Eye (tissue), 1 donor: ENCODE measurements around the gene RHEBL1.
A peak's percentile ranks its signal among the peaks of the same experiment; 100 is the strongest.

Experiments used
- DNase-seq: peaks from one replicate; pipeline ENCODE4 v3.0.0-alpha.2; 2015

Gene RHEBL1

DNA sequence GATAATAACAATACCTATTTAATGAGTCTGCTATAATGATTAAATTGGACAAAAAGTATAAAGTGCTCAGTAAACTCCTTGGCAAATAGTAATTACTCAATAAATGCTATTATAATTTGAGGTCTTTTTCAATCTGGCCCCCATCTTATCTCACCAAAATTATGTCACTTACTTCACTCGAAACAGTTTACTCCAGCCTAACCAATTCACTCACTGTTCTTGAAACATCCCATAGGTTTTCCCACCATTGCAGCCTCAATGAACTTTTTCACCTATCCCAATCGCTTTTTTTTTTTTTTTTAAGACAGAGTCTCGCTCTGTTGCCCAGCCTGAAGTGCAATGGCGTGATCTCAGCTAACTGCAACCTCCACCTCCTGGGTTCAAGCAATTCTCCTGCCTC lies 33.8 kb downstream of the RHEBL1 start:
- DNase-seq: no peak

DNA sequence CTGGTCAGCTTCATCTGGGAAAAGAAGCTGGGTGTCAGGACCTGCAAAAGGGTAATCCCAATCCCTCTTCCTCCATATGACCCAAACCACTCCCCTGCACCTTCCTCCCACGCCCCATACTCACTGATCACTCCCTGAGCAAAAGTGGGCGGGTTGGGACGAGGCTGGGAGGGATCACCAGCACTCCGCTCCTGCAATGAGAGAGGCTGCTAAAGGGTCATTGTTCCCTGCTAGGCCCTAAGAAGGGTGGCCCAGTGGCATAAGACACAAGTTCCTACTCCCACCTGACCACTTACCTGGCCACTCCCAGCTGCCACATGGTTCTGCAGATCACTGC lies 35.5 kb downstream of the RHEBL1 start:
- DNase-seq: no peak

DNA sequence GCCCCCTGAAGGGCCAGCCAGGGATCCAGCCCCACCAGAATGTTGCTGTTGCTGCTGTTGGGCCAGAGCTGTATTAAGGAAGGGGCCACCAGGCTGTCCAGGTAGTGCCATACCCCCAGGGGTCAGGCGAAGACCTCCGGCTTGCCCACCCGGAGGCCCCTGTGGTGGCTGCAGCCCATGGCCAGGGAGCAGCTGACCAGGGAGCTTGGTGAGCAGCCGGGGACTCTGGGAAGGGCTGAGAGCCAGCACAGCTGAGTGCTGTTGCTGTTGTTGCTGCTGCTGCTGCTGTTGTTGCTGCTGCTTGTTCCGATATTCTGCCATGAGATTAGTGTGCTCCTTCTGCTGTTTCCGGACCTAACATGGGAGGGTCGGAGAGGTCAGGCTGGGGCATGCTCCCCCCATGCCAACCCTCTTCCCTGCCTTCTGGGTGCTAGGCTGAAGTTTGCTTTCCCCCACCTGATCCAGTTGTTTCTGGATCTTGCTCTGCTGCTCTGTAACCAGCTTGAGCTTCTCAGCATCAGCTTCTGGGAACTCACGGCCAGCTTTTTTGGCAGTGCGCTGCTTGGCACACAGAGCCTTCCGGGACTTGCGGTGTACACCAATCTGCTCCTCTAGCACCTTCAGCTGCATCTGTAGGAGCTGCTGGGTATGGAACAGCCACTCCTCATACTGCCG lies 36.0 kb downstream of the RHEBL1 start:
- no peak for DNase-seq

DNA sequence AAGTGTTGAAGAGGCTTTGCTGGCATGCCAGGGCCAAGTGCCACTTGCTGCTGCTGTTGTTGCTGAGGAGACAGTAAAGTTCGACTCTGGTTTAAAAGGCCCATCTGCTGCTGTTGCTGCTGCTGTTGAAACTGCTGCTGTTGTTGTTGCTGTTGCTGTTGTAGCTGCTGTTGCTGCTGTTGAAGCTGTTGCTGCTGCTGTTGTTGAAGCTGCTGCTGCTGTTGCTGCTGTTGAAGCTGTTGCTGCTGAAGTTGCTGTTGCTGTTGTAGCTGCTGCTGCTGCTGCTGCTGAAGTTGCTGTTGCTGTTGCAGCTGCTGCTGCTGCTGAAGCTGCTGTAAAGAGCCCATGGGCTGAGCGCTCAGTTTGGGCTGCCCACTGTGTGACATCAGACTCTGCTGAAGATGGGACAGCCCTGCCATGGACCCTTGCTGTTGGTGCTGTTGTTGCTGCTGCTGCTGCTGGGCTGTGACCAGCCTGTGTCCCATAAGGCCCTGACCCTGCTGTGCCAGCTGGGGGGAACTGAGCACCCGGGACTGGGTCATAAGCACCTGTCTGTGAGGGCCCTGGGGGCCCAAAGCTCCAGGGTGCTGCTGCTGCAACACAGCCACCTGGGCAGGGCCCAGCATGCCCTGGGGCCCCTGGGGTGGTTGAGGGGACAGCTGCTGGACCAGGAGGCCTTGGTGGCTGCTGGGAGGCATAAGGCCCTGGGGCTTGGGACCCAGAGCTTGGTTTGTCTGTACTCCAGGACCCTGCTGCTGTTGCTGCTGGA lies 36.9 kb downstream of the RHEBL1 start:
- no peak for DNase-seq

DNA sequence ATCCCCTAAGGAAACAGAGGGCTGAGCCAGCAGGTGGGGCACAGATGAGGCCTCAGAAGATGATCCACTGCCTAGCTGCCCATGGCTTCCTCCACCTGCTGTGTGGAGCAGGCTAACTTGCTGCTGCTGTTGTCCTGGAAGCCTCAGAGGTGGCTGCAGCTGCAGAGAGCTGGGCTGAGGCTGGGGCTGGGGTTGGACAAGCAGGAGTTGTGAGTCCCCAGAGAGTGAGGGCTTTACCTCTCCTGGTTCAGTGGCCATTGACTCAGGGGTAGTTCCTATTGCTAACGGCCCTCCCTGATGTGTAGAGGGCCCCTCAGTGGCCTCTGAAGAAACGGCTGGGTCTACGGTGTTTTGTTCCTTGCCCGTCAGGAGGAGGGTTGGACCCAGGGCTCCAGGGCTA lies 37.5 kb downstream of the RHEBL1 start:
- DNase-seq: no peak

DNA sequence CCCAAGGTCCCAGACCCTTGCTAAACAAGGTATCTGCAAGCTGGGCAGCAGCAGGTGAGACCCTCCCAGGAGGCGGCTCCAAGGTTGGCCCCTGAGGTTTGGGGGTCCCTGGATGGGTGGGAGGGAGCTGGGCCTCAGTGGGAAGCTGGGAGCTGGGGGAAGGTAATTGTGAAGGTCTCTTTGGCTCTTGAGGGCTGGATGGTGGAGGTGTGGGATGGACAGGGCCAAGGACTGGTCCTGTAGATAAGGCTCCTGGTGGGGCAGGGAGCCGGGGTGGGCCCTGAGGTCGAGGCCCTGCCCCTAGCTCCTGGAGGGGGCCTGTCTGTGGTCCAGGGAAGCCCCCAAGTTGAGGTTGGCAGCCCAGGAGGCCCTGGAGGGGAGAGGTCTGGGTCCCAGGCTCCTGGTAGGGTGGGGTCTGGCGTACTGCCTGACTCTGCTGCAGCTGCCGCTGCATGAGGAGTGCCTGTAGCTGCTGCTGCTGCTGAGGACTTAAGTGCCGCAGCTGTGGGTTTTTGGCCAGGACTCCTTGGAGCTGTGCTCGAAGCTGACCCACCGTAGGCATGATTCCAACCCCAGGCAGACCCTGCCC lies 38.1 kb downstream of the RHEBL1 start:
- no peak for DNase-seq

DNA sequence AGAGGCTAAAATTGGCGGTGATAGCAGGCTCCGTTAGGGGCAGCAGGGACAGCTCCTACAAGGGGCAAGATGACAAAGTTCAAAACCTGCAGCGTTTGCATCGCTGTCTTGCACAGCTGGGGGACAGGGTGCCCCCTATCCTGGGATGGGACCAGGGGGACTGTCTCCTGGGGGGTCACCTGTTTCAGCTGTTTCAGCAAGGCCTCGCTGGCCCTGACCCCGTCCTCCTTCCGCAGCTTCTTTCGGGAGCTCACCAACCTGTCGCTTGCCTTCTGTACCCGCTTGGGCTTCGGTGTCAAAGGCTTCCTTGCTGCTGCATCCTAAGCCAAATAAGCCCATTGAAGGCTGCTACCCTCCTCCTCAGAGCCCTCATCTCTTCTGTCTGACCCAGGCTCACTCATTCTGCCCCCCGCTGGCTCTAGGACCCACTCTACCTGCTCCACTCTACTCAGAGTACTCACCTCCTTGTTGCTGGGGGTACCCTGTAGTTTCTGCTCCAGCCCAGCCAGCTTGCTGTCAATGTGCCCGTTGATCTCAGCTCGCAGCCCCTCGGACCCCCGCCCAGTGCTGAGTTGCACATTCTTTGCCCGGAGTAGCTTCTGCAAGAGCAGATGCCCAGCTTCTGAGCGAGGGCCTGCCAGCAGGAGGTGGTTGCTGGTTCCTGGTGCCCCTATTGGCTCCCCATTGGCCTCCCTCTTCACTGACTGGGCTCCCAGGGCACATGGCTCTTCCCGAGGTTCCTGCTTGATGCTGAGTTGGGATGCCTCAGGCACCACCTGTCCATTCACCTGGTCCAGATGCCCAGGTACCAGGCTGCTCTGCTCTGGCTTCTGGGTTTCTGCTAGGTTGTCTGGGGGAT lies 38.8 kb downstream of the RHEBL1 start:
- no peak for DNase-seq

DNA sequence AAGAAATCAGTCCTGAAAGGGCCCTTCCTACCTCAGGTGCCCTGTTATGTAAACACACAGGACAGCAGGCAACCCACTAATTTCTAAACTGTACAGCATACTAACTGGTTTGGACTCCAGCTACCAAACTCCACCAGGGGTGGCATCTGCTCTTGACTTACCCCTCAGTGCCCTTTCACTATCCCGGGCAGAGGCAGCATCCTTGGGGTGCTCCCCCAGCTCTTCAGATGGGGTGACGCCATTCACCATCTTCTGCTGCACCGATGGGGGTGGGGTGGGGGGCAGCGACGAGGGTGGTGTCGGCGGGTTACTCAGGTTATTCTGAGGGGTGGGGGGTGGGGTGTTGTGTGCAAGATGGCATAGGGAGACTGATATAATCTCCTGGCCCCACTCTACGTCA lies 39.7 kb downstream of the RHEBL1 start:
- no peak for DNase-seq

DNA sequence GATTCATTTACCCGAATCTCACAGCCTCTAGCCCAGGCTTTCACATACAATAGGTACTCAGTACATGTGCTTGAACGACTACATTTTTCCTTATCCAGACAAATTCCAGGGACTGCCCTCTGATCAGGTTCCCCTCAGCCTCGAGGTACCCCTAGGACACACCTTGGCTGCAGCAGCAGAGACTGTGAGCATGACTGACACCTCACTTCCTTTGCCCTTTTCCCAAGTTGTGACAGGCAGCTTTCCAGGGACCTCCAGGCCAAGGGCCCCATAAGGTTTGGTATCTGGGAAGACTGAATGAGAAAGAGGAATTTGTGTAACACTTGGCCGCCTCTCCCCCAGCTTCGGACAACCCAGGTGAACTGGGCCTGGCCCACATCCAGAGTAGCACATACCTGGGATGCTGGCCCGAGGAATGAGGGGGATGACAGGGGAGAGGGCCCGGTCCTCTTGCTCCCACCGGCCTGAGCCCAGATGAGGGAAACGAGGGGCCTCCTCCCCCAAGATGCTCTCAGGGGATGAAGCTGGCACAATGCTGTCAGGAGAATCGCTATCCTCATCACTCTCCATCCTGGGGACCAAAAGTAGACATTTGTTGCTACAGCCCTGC lies 41.0 kb downstream of the RHEBL1 start:
- DNase-seq: no peak

DNA sequence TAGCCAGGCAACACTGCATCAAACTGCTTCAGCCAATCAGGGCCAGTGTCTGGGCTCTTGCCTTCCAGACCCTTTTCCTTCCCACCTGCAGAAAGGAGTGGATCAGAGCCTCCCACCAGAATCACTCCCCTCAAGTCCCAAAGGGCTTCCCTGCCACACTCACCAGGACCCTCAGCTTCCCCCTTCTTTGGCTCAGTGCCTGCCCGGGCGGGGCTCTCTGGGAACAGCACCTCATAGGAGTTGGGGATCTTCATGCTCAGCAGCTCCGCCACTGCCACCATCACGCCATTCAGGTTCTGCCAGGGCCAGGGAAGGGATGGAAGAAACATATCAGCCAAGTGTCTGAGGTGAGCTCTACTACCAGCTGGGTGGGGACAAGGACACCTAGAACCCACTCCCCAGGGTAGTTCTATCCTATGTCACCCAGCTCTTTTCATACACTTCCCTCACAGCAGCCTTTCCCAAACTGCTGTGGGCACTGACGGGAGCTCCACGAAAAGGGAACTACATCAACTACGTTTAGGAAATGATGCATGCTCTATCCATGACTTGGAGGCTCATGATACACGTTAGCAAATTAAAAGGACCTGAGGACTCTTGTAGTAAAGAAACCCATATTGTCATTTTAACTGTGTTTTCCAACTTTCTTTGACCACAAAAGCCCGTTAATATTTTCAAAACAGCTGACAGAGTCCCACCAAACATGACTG lies 41.8 kb downstream of the RHEBL1 start:
- DNase-seq: no peak

DNA sequence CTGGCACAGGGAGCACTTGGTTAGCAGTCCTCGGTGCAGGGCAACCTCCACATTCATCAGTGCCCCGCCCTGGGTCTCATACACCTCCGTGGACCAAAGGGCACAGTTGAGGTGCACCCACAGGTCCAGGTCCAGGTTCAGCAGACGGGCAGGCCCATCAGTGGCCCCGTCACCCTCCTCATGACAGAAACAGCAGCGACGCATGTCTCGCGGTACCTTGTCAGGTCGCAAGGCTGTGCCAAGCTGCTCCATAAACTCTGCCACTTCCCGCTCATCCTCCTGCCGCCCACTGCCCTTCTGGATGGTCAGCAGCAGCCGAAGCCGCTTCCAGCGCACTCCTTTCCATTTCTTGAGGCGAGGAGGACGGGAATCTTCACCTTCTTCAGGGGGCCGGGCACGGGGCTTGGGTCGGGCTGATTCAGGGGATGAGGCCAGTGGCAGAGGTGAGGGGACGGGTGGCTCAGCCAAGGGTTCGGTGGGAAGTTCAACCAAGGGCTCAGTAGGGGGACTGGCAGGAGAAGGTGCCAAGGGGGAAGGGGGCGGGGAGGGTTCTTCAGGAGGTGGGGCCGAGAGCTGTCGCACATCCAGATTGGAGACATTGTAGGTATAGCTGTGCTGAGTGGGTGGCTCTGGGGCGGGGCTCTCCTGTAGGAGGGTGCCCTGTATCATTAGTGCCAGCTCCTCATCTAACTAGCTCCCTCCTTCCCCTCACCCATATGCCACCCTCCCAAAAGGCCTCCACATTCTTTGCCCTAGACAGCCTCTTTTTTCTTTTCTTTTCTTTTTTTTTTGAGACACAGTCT lies 42.9 kb downstream of the RHEBL1 start:
- DNase-seq: no peak

DNA sequence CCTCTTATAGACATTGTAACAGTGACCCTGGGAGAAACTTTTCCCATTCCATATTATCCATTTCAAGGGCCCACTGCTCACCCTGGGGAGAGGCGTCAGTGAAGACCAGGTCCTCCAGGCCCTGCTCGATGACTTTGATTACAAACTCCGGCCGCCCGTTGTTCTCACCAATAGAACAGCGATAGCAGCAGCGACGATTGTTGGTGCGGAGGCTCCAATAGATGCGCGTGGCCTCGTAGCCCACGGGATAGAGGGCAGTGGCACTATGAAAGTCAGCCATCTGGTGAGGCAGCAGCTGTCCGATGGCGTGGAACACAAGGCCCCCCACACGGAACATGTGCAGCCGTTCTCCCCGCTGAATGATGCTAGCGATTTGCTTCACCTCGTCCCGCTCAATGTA lies 43.7 kb downstream of the RHEBL1 start:
- DNase-seq: no peak

DNA sequence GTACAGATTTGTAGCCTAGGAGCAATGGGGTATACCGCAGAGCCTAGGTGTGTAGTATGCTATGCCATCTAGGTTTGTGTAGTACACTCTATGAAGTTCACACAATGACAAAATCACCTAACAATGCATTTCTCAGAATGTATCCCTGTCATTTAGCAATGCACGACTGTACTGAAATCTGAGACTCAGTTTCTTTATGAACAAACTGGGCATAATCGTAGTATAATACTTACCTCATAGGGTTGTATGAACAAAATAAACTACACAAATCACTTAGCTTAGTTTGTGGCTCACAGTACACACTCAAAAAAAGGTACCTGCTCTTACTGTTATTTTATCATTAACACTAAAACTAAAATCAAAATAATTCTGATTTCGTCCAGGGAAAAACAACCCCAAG lies 44.3 kb downstream of the RHEBL1 start:
- no peak for DNase-seq

DNA sequence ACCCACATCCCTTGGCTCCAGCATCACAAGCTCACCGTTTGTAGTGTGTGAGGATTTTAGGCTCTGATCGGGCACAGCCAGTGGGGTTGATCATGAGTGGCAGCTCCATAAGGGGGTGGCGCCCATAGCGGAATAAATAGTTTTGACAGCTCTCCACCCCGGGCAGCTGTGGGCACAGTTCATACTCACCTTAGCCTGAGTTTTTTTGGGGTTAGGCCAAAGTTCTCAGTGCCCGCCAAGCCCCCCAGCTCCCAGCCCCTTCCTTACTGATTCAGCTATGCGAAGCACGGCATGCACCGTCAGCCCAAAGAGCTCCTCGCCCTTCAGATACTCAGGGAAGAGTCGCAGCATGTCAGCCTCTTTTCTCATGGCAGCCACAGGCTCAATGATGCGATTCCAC lies 45.2 kb downstream of the RHEBL1 start:
- DNase-seq: no peak

DNA sequence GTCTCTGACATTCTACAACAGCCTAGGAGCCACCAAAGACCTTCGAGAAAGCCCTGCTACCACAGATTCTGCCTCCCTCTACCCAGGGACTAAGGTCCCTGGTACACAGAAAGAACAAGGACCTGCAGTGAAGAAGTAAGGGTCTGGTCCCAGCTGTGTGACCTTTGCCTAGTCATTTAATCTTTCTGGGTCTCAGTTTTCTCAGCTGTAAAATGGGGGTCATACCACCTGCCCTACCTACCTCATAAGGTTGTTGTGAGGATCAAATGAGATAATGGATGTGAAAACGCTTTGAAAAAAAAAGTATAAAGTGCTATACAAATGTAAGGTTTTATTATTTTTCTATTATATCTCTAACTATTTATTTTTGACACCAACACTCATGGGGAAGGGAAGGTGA lies 46.0 kb downstream of the RHEBL1 start:
- DNase-seq: no peak

DNA sequence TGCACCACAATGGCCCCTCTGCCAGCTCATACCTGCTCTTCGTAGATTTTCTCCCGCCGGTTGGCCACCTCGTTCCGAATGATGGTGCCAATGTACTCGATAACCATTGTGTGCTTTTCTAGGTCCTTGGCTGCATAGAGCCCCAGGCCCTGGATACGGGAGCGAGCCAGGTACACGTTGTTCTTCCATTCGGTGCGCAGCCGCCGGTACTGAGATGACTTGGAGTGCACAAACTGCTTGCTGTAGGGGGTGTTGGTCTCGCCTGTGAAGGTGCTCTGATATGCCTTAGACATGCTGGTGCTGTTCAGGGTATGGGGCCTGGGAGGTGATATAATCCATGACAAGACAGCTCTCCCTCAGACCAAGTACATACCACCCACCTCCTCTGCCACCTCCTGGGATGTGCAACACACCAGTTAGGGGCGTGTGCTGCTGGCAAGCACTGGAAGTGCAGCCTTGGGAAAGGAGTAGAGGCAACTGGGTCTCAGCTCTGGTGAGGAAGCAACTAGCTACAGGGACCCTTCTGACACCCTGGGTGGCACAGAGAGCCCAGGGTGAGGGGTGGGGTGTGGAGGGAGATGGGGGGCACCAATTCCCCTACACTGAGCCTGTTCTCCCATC lies 47.1 kb downstream of the RHEBL1 start:
- no peak for DNase-seq

DNA sequence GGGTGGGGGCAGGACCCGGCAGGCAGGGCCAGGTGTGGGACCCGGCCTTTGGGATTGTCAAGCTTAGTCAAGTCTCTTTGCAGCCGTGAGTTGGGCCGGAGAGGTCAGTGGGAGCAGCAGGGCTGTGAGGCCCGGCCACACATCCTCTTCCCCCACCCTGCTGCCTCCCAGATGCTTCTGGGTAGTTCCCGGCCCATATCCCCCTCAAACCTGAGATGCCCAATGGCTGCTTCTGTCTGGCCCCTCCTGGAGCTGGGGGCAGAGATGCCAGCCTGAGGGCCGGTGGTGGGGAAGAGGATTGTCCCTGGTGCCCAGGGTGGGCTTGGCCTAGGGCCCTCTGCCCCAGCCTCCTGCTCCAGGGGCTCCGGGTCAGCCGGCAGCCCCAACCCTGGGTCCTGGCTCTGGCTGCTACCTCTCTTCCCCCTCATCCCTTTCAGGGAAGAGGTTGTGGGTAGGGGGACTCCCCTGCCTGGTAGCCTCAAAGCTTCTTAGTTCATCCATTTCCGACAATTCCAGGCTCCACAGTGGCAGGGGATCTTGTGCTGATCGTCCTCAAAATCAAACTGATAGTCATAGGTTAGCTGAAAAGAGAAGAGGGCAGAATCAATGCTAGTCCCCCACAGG lies 48.4 kb downstream of the RHEBL1 start:
- DNase-seq: no peak

DNA sequence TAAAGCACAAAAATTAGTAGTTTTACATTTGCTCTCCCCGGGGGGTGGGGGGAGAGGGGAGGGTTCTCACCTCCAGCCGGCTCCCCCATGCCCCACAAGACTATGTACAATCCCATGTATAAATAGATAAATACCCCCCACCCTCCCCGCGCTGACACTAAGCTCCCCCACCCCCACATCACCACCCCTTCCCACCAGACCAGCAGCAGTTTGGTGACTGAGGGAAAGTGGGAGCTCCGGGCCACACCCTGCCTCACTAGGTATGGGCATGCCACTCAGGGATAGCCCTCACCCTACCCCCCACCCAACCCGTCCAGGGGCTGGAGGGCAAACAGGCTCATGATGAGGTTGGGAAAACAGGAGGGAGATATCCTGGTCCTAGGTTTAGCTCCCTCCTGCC lies 49.3 kb downstream of the RHEBL1 start:
- no peak for DNase-seq

DNA sequence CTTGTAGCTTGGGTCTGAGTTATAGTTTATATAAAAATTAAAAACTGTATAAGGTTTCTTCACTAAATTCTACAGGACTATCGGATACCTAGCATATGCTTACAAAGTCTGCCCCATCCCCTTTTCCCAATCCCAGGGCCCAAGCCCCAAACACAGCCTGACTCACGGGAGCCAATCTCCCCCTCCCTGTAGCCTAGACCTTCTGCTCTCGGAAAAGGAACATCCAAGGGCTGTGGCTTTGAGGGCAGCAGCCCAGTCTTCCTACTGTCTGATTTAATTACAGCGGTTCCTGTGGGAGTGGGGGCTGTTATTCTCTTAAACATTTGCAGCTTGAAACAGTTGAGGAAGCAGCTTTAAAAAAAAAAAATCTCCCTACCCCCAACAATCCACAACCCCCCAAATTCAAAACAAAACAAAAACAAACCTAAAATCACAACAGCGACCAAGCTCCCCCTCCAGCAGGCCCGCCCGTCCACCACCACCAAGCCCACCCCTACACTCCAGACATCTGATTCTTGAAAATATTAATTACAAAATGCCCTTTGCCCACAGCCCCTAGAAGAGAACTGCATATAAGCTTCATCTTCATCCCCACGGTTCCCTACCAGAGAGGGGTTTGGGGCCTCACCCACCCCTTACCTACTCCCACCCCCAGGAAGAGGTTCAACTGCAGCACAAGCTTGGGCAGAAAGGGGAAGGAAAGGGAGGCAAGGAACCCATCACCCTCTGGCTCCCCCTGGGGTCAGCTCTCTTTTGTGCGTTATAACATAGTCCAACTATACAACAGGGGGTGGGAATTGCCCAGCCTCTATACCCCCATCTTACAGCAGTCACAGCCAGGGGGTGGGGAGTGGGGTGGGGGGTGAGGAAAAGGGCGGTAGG lies 50.1 kb downstream of the RHEBL1 start:
- peak; percentile 33 for DNase-seq

DNA sequence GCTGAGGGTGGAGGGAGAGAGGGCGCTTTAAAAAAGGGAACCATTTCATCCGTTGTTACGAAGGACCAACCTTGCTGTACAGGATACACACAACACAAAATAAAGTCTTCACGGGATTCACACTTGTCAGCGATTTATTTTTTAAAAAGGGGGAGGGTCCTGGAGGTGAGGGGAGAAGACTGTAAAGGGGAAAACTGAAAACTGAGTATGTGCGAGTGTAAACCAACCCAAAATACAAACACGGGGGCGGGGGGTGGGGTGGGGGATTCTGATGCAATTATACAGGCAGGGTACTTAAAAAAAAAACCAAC lies 50.7 kb downstream of the RHEBL1 start:
- no peak for DNase-seq
